Caco-2 (cell line): Measurements from ENCODE around the gene FCN1. TPM values are rescaled to one million over a fixed set of nuclear protein-coding genes. Genes with fewer than 3 reads are reported as not detected.

ENCODE experiments used
- BruUV-seq: library from RNA; stranded (reverse); fragments of 400-500 nt; replicated peaks from 2 replicates; lab custom pipeline; 2021; lab: Mats Ljungman, UMichigan
- CTCF ChIA-PET: fragments of 300-600 bp; sonication (Branson Sonifier 250); formaldehyde crosslinking; loops from one replicate; lab custom pipeline; 2022; ENCODE audit warnings: antibody characterized with exemption; lab: Charles Lee
- POLR2A ChIA-PET: fragments of 300-600 bp; sonication (Branson Sonifier 250); formaldehyde crosslinking; loops from one replicate; lab custom pipeline; 2022; ENCODE audit warnings: antibody characterized with exemption; lab: Charles Lee
- DNase-seq, 2 experiments: peaks; one replicate each; pipeline versions ENCODE4 v3.0.0 to v3.0.0-alpha.2; 2020 to 2022
- H3K27me3 ChIP-seq: replicated peaks from 2 replicates; pipeline ENCODE4 v1.6.0; 2011; ENCODE audit warnings: low read length; ENCODE audit not compliant: control insufficient read depth, insufficient read depth
- H3K36me3 ChIP-seq: 2 replicates; pipeline ENCODE4 v1.5.1; 2011; ENCODE audit warnings: low read length; ENCODE audit not compliant: control insufficient read depth, insufficient read depth
- H3K4me1 ChIP-seq: fragments of 250-450 bp; sonication (Bioruptor Pico); 2 replicates; pipeline ENCODE4 v1.5.1; 2020; ENCODE audit warnings: mild to moderate bottlenecking
- H3K4me3 ChIP-seq: 2 replicates; pipeline ENCODE4 v1.5.1; 2011; ENCODE audit warnings: low read depth, mild to moderate bottlenecking, control low read depth, low read length
- H3K9me3 ChIP-seq: fragments of 250-450 bp; sonication (Bioruptor Pico); 2 replicates; pipeline ENCODE4 v1.5.1; 2020; ENCODE audit warnings: mild to moderate bottlenecking, moderate library complexity
- H3K27ac Mint-ChIP-seq: one replicate; pipeline ENCODE4 v1.8.0; 2022; ENCODE audit warnings: mixed read lengths; ENCODE audit not compliant: unreplicated experiment
- H3K27me3 Mint-ChIP-seq: one replicate; pipeline ENCODE4 v1.8.0; 2022; ENCODE audit warnings: mixed read lengths; ENCODE audit not compliant: insufficient read depth, unreplicated experiment
- H3K36me3 Mint-ChIP-seq: one replicate; pipeline ENCODE4 v1.8.0; 2022; ENCODE audit warnings: mild to moderate bottlenecking, mixed read lengths; ENCODE audit not compliant: insufficient read depth, unreplicated experiment
- H3K4me1 Mint-ChIP-seq: one replicate; pipeline ENCODE4 v1.8.0; 2022; ENCODE audit warnings: low read depth, mixed read lengths; ENCODE audit not compliant: unreplicated experiment
- H3K4me3 Mint-ChIP-seq: one replicate; pipeline ENCODE4 v1.8.0; 2022; ENCODE audit warnings: mild to moderate bottlenecking, moderate library complexity, mixed read lengths; ENCODE audit not compliant: unreplicated experiment
- H3K9me3 Mint-ChIP-seq: one replicate; pipeline ENCODE4 v1.8.0; 2022; ENCODE audit warnings: mixed read lengths; ENCODE audit not compliant: unreplicated experiment
- CTCF ChIP-seq, 2 experiments: fragments of 200-600 bp in 1 of 2; IDR thresholded peaks; 1 replicate in 1 of 2; 2 replicates in 1 of 2; pipeline versions ENCODE4 v1.5.1 to v1.8.0; 2011 to 2022; ENCODE audit warnings: antibody characterized with exemption in 1 of 2, control low read depth in 1 of 2, inconsistent platforms in 1 of 2, low read depth in 1 of 2, low read length in 1 of 2, mild to moderate bottlenecking in 1 of 2, moderate library complexity in 1 of 2; ENCODE audit not compliant: insufficient read depth in 1 of 2, severe bottlenecking in 1 of 2, unreplicated experiment in 1 of 2
- intact Hi-C: fragments of 100-400 bp; cut with micrococcal nuclease; formaldehyde crosslinking; loops from one replicate; pipeline ENCODE4 v1.10.0; 2022; ENCODE audit not compliant: unreplicated experiment
- total RNA-seq: library from RNA; stranded (reverse); gene quantifications from 2 replicates; pipeline ENCODE4 v1.2.3, GENCODE V29; 2022

The FCN1 gene
- total RNA-seq, 1 experiment from 2014 or later = not detected

GRCh38 chr9:134898319-134898718 lies 19.4 kb downstream of the FCN1 start:
- peaks cover 14% of the 10 kb centered on the region for H3K9me3 Mint-ChIP-seq
- no peaks in the 10 kb centered on the region for H3K4me1 ChIP-seq
- CTCF ChIA-PET = no interaction called here

GRCh38 chr9:134897584-134898170 lies 20.0 kb downstream of the FCN1 start:
- H3K9me3 Mint-ChIP-seq = peaks cover 14% of the 10 kb centered on the region
- CTCF ChIA-PET = no interaction called here
- intact Hi-C loops = no loop called here

More at GRCh38 chr9:134898319-134898718, 19.4 kb downstream of the FCN1 start:
- H3K9me3 ChIP-seq = no peaks in the 10 kb centered on the region; the same call in 1 of the 2 replicates
- H3K27me3 ChIP-seq = no peaks in the 10 kb centered on the region
- Mint-ChIP-seq H3K36me3 (no peaks in the 10 kb centered on the region), H3K4me3 (no peak overlapping the region), H3K27me3 (peaks cover 4% of the 10 kb centered on the region), H3K27ac (no peak overlapping the region), H3K4me1 (no peaks in the 10 kb centered on the region)
- no peak for TF ChIP-seq CTCF (IDR thresholded peaks at IDR 0.05; ENCODE audit: insufficient read depth in 1 of 2, low read depth in 1 of 2, low read length in 1 of 2, severe bottlenecking in 1 of 2, unreplicated experiment in 1 of 2)
- no peak for DNase-seq
- H3K36me3 ChIP-seq = no peaks in the 10 kb centered on the region
- no peak overlapping the region for H3K4me3 ChIP-seq
- POLR2A ChIA-PET = no interaction called here
- intact Hi-C loops = no loop called here
- no TSS peak for BruUV-seq

GRCh38 chr9:134896834-134897583 lies 20.7 kb downstream of the FCN1 start:
- DNase-seq = no peak
- Mint-ChIP-seq H3K9me3 (peaks cover 14% of the 10 kb centered on the region), H3K4me3 (no peak overlapping the region), H3K27ac (no peak overlapping the region), H3K27me3 (peaks cover 4% of the 10 kb centered on the region), H3K36me3 (no peaks in the 10 kb centered on the region), H3K4me1 (no peaks in the 10 kb centered on the region)
- Histone ChIP-seq H3K4me1 (no peaks in the 10 kb centered on the region), H3K4me3 (no peak overlapping the region), H3K9me3 (no peaks in the 10 kb centered on the region; the same call in 1 of the 2 replicates), H3K36me3 (no peaks in the 10 kb centered on the region), H3K27me3 (no peaks in the 10 kb centered on the region)
- ChIA-PET POLR2A (no interaction called here), CTCF (no interaction called here)
- no peak for TF ChIP-seq CTCF (IDR thresholded peaks at IDR 0.05; ENCODE audit: insufficient read depth in 1 of 2, low read depth in 1 of 2, low read length in 1 of 2, severe bottlenecking in 1 of 2, unreplicated experiment in 1 of 2)
- no TSS peak for BruUV-seq
- intact Hi-C loops = no loop called here

More at GRCh38 chr9:134897584-134898170, 20.0 kb downstream of the FCN1 start:
- Mint-ChIP-seq H3K27ac (no peak overlapping the region), H3K4me1 (no peaks in the 10 kb centered on the region), H3K4me3 (no peak overlapping the region), H3K36me3 (no peaks in the 10 kb centered on the region), H3K27me3 (peaks cover 4% of the 10 kb centered on the region)
- no TSS peak for BruUV-seq
- no peaks in the 10 kb centered on the region for H3K36me3 ChIP-seq
- no peaks in the 10 kb centered on the region for H3K27me3 ChIP-seq
- no peak overlapping the region for H3K4me3 ChIP-seq
- H3K9me3 ChIP-seq = no peaks in the 10 kb centered on the region; the same call in 1 of the 2 replicates
- no peaks in the 10 kb centered on the region for H3K4me1 ChIP-seq
- no peak for TF ChIP-seq CTCF (IDR thresholded peaks at IDR 0.05; ENCODE audit: insufficient read depth in 1 of 2, low read depth in 1 of 2, low read length in 1 of 2, severe bottlenecking in 1 of 2, unreplicated experiment in 1 of 2)
- no peak for DNase-seq
- POLR2A ChIA-PET = no interaction called here
